ENCODE data around the gene CRY2. TPM values are rescaled to one million over a fixed set of nuclear protein-coding genes. Genes with fewer than 3 reads are reported as not detected.

CRY2 gene
- total and polyA plus RNA-seq, 12 donors, result 14.7 to 57.4 (median 28.8) TPM

GRCh38 chr11:45886816-45887520, 39.7 kb downstream of the CRY2 start:
- Histone ChIP-seq H3K27me3 (no peaks in the 10 kb centered on the region), H3K27ac (no peak overlapping the region), H3K9me3 (replicated peaks in 1 of 3) (no peaks in the 10 kb centered on the region), H3K4me1 (replicated peaks in 1 of 2) (peaks cover 3 to 9% of the 10 kb centered on the region in 2 donors), H3K36me3 (replicated peaks in 1 of 2) (peaks cover 0 to under 1% of the 10 kb centered on the region in 2 donors), H3K4me3 (no peak overlapping the region)
- WGBS, 4 donors, result 88 to 94% (median 91%) methylated on average over 2 to 4 of the region's 4 CpGs; no CpG with 5 or more reads in 1 of the 4 donors
- intact Hi-C loops (cut with DNase I), result no loop called here
- no peak for DNase-seq
- no peak for TF ChIP-seq POLR2A (IDR thresholded peaks at IDR 0.05)
- TF ChIP-seq CTCF (IDR thresholded peaks at IDR 0.05), result no peak

- WGBS, 4 donors, result 80 to 93% (median 87%) methylated on average over 3 to 10 of the region's 10 CpGs
- no peak overlapping the region for H3K27ac ChIP-seq
- no peaks in the 10 kb centered on the region for H3K9me3 ChIP-seq (replicated peaks in 1 of 3)
- TF ChIP-seq POLR2A (IDR thresholded peaks at IDR 0.05) (no peak), CTCF (IDR thresholded peaks at IDR 0.05) (no peak)
- H3K4me1 ChIP-seq (replicated peaks in 1 of 2), result peaks cover 3 to 9% of the 10 kb centered on the region in 2 donors
- intact Hi-C loops (cut with DNase I), result no loop called here
- H3K36me3 ChIP-seq (replicated peaks in 1 of 2), result no peaks in the 10 kb centered on the region
- no peak for DNase-seq
- no peak overlapping the region for H3K4me3 ChIP-seq
- H3K27me3 ChIP-seq, result no peaks in the 10 kb centered on the region
These were observed 40.3 kb downstream of the CRY2 start for GRCh38 chr11:45887587-45887986.

DNA sequence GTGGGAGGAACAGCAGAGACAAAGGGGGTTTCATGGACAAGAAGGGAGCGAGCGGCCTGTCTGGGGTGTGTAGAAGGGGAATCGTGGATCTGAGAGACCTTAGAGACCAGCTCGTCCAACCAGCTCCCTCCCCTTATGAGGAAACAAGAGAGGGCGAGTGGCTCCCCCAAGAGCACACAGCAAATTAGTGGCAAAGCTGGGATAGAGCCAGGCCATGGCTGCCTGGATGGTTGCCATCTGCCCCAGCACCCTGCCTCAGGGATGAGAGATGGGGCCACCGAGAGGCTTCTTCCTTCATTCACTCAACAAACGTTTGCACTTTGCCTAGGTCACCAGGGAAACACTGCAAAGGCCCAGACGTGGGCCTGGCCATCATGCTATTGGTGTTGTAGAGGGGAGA, 42.3 kb downstream of the CRY2 start:
- Histone ChIP-seq H3K4me3 (no peak overlapping the region), H3K36me3 (replicated peaks in 1 of 2) (no peaks in the 10 kb centered on the region), H3K9me3 (replicated peaks in 1 of 3) (no peaks in the 10 kb centered on the region), H3K27ac (no peak overlapping the region), H3K4me1 (replicated peaks in 1 of 2) (peaks cover 3 to 9% of the 10 kb centered on the region in 2 donors), H3K27me3 (no peaks in the 10 kb centered on the region)
- no peak for DNase-seq
- intact Hi-C loops (cut with DNase I), result no loop called here
- TF ChIP-seq POLR2A (IDR thresholded peaks at IDR 0.05) (no peak), CTCF (IDR thresholded peaks at IDR 0.05) (no peak)
- WGBS, 4 donors, result 84 to 91% (median 90%) methylated on average over 8 of the region's 8 CpGs

DNA sequence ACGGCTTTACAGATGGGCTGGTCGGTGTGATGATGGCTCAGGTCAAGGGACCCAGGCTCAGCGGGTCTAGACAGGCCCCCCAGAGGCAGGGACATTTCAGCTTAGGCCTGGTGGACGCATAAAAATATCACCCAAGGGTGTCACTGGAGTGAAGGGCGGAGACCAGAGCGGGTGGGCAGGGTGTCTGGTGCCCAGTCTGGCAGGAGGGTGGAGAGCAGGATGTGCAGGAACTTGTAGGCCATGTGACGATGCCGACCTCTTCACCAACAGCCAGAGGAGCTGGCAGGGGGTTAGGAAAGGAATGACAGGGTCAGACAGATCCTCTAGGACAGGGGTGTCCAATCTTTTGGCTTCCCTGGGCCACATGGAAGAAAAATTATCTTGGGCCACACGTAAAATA, 42.7 kb downstream of the CRY2 start:
- TF ChIP-seq CTCF (IDR thresholded peaks at IDR 0.05) (no peak), POLR2A (IDR thresholded peaks at IDR 0.05) (no peak)
- H3K27me3 ChIP-seq, result no peaks in the 10 kb centered on the region
- no peak overlapping the region for H3K27ac ChIP-seq
- intact Hi-C loops (cut with DNase I), result no loop called here
- H3K9me3 ChIP-seq (replicated peaks in 1 of 3), result no peaks in the 10 kb centered on the region
- no peak for DNase-seq
- H3K36me3 ChIP-seq (replicated peaks in 1 of 2), result no peaks in the 10 kb centered on the region
- H3K4me1 ChIP-seq (replicated peaks in 1 of 2), result peaks cover 3 to 8% of the 10 kb centered on the region in 2 donors
- WGBS, 4 donors, result 92 to 94% (median 94%) methylated on average over 9 of the region's 9 CpGs
- no peak overlapping the region for H3K4me3 ChIP-seq
